K562 treated with DMSO at 1 percent for 24 hours (cell line): ENCODE results near the gene GGCT. TPM values are rescaled to one million over a fixed set of nuclear protein-coding genes. Genes with fewer than 3 reads are reported as not detected.

Experiments
- total RNA-seq: library from RNA; unstranded; fragments of 300-600 nt; gene quantifications from 2 replicates; pipeline ENCODE4 v1.2.3, GENCODE V29; 2022; ENCODE audit warnings: low read depth; ENCODE audit not compliant: insufficient read depth

GGCT gene, protein sequence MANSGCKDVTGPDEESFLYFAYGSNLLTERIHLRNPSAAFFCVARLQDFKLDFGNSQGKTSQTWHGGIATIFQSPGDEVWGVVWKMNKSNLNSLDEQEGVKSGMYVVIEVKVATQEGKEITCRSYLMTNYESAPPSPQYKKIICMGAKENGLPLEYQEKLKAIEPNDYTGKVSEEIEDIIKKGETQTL
- total RNA-seq: 43.0 and 55.6 TPM in 2 replicates

DNA sequence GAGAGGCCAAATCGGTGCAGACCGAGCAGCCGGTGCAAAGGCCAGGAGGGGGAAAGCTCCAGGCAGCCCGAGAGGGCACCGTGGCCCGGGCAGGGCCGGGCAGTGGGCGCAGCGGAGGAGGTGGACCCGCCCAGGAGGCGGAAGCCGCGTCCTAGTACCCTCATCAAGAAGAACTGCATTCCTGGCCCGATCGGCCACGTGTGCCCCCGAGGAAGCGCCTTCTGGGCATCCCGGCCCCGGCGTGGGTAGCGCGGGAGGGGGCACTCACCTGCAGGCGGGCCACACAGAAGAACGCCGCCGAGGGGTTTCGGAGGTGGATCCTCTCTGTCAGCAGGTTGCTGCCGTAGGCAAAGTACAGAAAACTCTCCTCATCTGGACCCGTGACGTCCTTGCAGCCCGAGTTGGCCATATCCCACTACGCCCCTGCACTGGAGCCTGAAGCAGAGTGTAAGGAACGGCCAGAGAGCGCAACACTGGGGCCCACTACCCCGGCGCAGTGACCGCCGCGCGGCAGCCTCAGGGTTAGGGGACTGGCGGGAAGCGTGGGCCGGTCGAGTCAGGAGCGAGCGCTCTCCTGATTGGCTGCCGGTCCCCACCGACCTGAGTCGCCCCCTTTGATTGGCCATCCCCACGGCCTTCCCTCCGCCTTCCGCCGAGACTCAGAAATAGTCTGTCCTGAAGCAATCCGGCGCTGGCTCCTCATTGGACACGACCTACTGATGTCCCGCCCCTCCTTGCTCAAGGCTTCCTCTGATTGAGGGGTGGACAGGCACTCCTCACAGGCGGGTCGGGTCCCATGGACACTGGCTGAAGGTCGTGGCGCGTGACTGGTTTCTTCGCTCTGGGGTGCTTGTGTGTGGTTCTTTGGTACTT lies at the start of gene GGCT:
GGCT (minus strand) TSS at position 529 of the 873 bp plus-strand sequence; CDS start at position 409, 120 bp downstream.

DNA sequence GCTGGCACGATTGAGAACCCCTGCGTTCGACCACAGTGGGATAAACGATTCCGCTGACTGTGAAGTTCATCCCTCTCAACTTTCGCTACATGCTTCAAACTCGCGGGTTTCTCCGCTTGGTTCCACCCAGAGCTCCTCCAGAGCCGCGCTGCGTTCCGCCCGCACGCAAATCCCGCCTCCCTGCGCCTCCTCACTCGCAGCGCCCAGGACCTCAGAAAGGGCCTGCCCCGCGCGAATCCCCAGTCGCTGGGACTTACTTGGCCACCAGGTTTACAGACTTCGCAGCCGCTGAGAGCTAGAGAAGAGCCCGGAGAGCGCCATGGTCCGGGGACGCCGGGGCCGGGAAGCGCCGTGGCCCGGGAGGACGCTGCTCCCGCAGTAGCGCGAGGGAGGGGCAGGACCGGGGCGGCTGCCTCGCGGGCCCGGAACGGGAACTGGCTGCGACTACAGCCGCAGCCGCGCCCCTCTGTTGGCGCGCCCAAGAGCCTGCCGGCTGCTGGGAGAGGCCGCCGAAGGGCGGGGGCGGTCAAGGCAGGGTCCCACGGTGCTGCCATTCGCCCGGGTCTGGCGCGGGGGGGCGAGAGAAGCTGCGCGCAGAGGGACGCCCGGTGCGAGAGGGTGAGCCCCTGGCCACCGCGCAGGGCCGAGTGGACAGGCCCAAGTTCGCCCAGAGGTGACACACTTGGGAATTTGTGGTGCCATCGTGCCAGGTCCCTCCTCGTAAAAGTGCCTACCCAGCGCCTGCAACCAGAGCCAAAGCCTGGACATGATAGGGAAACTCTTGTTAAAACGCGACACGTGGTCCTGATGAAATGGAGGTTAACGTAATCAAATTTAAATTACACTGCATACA lies 26.1 kb downstream of the GGCT start, which contains the start of gene NOD1:
NOD1 (minus strand) TSS at position 436 of the 853 bp plus-strand sequence. CDS start 21,863 bp downstream, outside the sequence.

Other genes with a start within 250 kb of the GGCT start
- gene ZNRF2, start 220.2 kb downstream of the GGCT start, total RNA-seq: 12.8 and 13.3 TPM in 2 replicates
- gene NOD1, start 26.0 kb downstream of the GGCT start, total RNA-seq: 7.1 and 10.0 TPM in 2 replicates
- 227 and 269 TPM in 2 replicates for gene GARS1, start 90.0 kb upstream of the GGCT start, total RNA-seq
- not detected in 2 replicates for gene CRHR2, start 177.6 kb upstream of the GGCT start, total RNA-seq
- gene INMT, start 247.3 kb upstream of the GGCT start, total RNA-seq: not detected in 2 replicates